ENCODE measurements around the gene NINJ2. TPM values are rescaled to one million over a fixed set of nuclear protein-coding genes. Genes with fewer than 3 reads are reported as not detected.

The NINJ2 gene
- total RNA-seq, 2 donors from 2014 or later: 0.78 to 5.6 TPM

GRCh38 chr12:608413-608812 is 54.8 kb downstream of the NINJ2 start:
- Histone ChIP-seq H3K4me1 (peaks cover 5% of the 10 kb centered on the region), H3K36me3 (replicated peaks in 1 of 2; ENCODE audit: insufficient read depth in 1 of 2, low read depth in 2 of 2) (no peaks in the 10 kb centered on the region), H3K9me3 (no peaks in the 10 kb centered on the region), H3K27me3 (no peaks in the 10 kb centered on the region), H3K27ac (no peak overlapping the region), H3K4me3 (no peak overlapping the region)
- DNase-seq (no peak), ATAC-seq (no peak)
- TF ChIP-seq CTCF (IDR thresholded peaks at IDR 0.05): no peak
- no peak for TF ChIP-seq POLR2A (IDR thresholded peaks at IDR 0.05)
- WGBS, 2 donors: 80 to 90% methylated on average over 3 of the region's 3 CpGs
- intact Hi-C loops (cut with DNase I): no loop called here

- no peaks in the 10 kb centered on the region for H3K27me3 ChIP-seq
Observed at GRCh38 chr12:607541-608001, 55.7 kb downstream of the NINJ2 start.

GRCh38 chr12:604956-605355 is 58.3 kb downstream of the NINJ2 start:
- Histone ChIP-seq H3K4me1 (peaks cover 5% of the 10 kb centered on the region), H3K27ac (no peak overlapping the region), H3K27me3 (no peaks in the 10 kb centered on the region), H3K36me3 (replicated peaks in 1 of 2; ENCODE audit: insufficient read depth in 1 of 2, low read depth in 2 of 2) (no peaks in the 10 kb centered on the region), H3K4me3 (no peak overlapping the region), H3K9me3 (no peaks in the 10 kb centered on the region)
- 83 to 87% methylated on average over 6 to 7 of the region's 7 CpGs for WGBS, 2 donors
- TF ChIP-seq CTCF (IDR thresholded peaks at IDR 0.05): no peak
- no peak for TF ChIP-seq POLR2A (IDR thresholded peaks at IDR 0.05)
- intact Hi-C loops (cut with DNase I): no loop called here
- DNase-seq (no peak), ATAC-seq (no peak)

More at GRCh38 chr12:607541-608001, 55.7 kb downstream of the NINJ2 start:
- H3K36me3 ChIP-seq (replicated peaks in 1 of 2; ENCODE audit: insufficient read depth in 1 of 2, low read depth in 2 of 2): no peaks in the 10 kb centered on the region
- peaks cover 5% of the 10 kb centered on the region for H3K4me1 ChIP-seq
- no peak for ATAC-seq
- H3K9me3 ChIP-seq: no peaks in the 10 kb centered on the region
- no peak overlapping the region for H3K4me3 ChIP-seq
- H3K27ac ChIP-seq: no peak overlapping the region
- peak in 2 of 4 donors; percentile 27 to 30 for DNase-seq
- intact Hi-C loops (cut with DNase I): no loop called here
- TF ChIP-seq POLR2A (IDR thresholded peaks at IDR 0.05) (no peak), CTCF (IDR thresholded peaks at IDR 0.05) (no peak)
- WGBS, 2 donors: 4 to 10% methylated on average over 5 of the region's 5 CpGs

GRCh38 chr12:602700-603068 is 60.6 kb downstream of the NINJ2 start:
- no peak for TF ChIP-seq POLR2A (IDR thresholded peaks at IDR 0.05)
- no peak for TF ChIP-seq CTCF (IDR thresholded peaks at IDR 0.05)
- no peaks in the 10 kb centered on the region for H3K27me3 ChIP-seq
- H3K36me3 ChIP-seq (replicated peaks in 1 of 2; ENCODE audit: insufficient read depth in 1 of 2, low read depth in 2 of 2): no peaks in the 10 kb centered on the region
- DNase-seq: no peak
- ATAC-seq: no peak
- peaks cover 2% of the 10 kb centered on the region for H3K4me1 ChIP-seq
- intact Hi-C loops (cut with DNase I): no loop called here
- H3K9me3 ChIP-seq: no peaks in the 10 kb centered on the region
- H3K27ac ChIP-seq: no peak overlapping the region
- H3K4me3 ChIP-seq: no peak overlapping the region

GRCh38 chr12:601976-602699 is 61.1 kb downstream of the NINJ2 start:
- DNase-seq: no peak
- Histone ChIP-seq H3K27ac (no peak overlapping the region), H3K4me3 (no peak overlapping the region), H3K4me1 (no peaks in the 10 kb centered on the region), H3K9me3 (no peaks in the 10 kb centered on the region), H3K27me3 (no peaks in the 10 kb centered on the region), H3K36me3 (replicated peaks in 1 of 2; ENCODE audit: insufficient read depth in 1 of 2, low read depth in 2 of 2) (no peaks in the 10 kb centered on the region)
- no peak for TF ChIP-seq POLR2A (IDR thresholded peaks at IDR 0.05)
- TF ChIP-seq CTCF (IDR thresholded peaks at IDR 0.05): no peak
- WGBS, 2 donors: 74 to 82% methylated on average over 7 of the region's 7 CpGs
- ATAC-seq: no peak
- intact Hi-C loops (cut with DNase I): no loop called here

Measured in body of pancreas (tissue), 4 donors.